GM19035 (cell line): ENCODE data around the gene MIER1.
A peak's percentile ranks its signal among the peaks of the same experiment; 100 is the strongest.

ENCODE experiments used
- ATAC-seq: cut with Tn5 transposase; IDR thresholded peaks from one replicate; pipeline ENCODE4 v1.9.1; 2021; ENCODE audit not compliant: unreplicated experiment

MIER1 gene

DNA sequence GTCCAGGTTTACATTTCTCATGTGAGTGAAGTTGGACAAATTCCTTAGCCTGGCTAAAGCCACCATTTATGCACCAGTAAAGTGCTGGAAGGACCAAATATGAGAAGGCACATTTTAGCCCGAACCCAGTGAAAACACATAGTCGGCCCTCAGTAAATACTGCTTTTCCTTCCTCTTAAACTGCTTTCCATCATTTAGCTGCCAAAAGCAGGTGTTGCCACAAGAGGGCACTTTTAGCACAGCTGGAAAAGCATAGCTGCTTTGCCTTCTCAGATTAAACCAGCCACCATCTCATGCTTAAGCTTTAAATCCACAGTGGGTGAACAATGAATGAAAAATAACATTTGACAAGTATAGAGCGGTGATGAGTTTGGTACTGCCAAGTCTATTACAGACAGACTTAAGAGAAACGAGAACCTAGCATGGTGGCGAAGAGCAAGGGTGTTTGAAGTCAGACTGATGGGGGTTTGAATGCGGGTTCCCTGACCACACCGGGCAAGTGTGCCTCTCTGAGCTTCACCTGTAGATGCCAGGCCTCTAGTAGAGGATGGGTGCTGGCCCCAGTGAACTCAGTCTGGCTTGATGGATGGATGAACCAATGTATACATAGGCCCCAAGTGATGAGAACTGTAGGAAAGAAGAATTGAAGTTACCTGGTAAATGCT, 71.4 kb downstream of the MIER1 start:
- ATAC-seq, result peak; percentile 72

DNA sequence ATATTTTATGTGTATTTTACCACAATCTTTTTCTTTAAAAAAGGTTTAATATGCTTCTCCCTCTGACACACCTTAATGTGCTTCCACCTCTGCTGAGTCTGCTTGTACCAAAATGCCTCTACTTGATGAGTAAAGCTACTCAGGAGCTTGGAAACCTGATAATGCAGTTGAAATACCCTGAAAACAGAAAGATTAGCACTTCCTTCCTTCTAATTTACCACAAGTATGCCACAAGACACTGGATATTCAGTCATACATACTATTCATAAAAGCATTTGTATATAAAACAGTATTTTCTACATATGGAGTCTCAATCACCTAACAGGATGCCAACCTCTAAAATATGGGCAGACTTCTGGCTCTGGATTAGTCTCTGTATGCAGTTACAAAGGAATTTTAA, 74.2 kb downstream of the MIER1 start:
- ATAC-seq, result no peak

DNA sequence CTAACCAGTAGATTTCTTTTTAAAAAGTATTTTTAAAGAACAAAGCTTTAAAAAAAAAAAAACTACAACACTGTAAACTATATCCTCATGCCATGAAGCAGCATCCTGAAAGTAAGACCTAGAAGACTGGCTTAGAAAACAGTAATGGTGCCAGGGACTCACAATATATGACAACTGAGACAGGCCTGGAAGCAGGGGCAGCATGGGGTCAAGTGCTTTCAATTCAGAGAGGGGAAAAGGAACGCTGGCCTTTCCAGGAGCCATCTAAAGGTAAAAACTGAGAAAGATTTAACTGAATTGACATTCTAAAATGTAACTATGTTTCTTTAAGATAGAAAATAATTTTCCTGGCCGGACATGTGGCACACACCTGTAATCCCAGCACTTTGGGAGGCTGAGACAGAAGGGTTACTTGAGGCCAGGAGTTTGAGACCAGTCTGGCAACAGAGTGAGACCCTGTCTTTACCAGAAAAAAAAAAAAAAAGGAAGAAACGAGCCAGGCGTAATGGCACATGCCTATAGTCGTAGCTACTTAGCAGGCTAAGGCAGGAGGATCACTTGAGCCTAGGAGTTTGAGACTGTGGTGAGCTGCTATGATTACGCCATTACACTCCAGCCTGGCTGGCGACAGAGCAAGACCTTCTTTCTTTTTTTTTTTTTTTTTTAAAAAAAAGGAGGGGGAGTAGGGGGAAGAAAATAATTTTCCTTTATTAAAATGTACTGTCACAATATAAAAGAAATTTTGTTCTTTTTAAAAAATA, 75.0 kb downstream of the MIER1 start:
- no peak for ATAC-seq

DNA sequence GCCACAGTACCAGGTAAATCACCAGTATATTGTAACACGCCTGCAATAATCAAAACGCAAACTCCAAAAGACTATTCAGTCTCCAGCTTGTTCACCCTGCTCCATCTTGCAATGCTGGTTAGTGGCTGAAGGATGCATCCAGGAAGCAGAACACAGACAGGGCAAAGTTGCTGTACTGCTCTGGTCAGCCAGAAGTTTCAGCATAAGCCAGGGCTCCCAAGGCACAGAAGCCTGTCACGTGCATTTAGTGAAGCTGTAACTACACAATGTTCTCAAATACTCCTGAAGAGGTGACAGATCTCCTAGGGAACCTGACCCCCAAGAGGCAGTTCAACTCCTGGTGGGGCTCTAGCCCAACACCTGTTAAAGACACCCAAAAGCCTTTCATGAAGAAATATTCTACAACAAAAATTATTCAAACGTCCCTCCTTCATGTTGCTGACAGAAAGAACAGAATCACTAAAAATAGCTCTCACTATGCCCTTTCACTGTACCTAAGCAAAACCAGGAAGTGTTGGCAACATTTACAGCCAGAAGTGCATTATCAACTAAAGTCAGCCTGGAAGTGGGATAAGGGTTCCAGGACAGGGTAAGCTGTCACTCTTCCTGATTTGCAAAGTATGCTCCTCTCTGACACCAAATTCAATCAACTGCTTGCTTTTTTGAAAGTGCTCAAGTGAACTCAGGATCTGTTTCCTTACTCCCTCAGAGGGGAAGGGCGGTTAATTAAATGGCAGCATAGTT, 77.1 kb downstream of the MIER1 start:
- ATAC-seq, result no peak

DNA sequence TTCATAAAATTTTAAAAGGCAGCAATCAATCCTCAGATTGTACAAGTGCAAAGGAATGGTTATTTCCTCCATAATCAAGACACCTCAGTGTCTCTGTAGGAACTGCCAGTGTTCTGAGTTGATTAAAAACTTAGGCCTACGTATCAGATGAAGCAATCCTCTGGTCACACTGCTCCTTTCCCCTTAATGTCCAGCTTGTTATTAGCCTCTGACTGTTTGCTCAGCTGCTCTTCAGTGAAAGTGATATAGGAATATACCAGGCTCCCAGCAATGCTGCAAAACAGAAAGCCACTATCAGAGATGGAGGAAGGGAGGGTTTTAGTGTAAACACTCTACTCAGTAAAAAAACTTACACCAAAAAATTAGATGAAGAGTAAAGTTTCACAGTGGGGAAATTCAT, 79.4 kb downstream of the MIER1 start:
- no peak for ATAC-seq

DNA sequence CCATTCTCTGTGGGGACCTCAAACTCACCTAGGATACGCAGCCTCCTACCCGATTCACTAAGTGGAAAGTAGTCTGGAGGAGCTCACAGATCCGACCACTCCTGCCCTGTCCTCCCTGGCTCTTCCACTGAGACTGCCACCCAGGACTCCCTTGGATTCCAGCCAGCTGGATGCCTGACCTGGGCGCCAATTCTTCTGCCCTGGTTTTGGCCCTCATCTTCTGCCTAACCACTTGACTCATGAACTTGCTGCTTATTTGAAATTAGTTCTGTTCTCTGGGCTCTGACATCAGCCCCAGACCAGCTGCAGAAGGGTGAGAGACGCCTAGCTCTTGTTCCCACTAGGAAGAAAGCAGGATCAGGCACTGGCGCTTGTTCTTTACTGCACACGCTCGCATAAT, 80.3 kb downstream of the MIER1 start:
- ATAC-seq, result no peak

DNA sequence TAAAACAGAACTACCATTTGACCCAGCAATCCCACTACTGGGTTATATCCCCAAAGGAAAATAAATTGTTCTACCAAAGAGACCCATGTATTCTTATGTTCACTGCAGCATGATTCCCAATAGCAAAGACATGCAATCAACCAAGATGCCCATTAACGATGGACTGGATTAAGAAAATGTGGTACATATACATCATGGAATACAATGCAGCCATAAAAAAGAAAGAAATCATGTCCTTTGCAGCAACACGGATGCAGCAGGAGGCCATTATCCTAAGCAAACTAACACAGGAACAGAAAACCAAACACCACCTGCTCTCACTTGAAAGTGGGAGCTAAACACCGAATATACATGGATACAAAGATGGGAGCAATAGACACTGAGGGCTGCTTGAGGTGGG, 85.0 kb downstream of the MIER1 start:
- no peak for ATAC-seq

DNA sequence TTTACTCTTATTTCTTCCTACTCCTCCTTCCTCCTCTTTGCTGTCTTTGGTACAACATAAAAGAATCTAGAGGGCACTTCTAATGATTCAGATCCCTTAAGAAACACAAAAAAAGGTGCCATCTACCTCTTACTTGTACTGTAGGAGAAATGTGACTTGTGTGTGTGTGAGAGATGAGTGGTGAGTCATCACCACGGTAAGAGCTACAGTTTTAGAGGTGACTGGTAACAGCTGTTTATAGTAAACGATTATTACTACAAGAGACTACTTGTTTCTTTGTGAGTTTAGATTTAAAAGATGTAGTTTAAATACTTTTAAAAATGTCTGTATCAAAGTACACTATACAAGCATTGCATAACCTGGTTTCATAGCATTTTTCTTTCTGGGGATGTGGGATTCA, 88.8 kb downstream of the MIER1 start:
- no peak for ATAC-seq

DNA sequence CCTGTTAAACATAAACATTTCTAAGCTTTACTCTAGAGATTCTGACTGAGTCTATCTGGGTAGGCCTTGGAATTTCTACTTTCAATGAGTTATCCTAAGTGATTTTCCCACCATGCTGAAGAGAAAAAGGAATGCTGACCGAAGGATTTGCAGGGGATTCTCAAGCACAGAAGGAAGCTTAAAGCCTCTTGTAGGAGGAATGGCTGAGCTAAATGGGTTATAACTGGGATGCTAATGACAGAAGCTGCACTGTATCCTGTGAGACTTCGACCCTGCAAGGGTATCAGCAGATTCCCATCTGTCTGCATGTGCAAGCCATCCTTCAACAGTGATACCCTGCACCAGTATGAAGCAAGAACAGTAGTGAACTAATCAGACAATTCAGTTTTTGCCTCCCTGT, 93.8 kb downstream of the MIER1 start:
- no peak for ATAC-seq

DNA sequence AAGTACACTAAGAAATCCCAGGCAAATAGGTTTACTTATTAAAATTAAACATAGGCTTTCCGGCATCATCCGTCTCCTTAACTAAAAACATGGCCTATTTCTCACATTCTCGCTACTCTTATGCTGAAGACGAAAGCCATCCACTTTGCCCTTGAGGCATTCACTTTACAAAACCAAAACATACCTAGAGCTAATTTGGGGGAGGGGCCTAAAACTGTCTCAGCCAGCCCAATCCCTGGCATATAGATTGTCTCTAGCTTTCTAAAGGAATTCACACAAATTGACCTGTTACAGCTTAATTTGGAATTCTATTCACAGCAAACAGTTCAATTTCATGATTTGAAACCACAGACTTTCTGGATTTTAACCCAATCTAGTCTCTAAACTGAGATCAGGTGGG, 94.3 kb downstream of the MIER1 start:
- no peak for ATAC-seq

DNA sequence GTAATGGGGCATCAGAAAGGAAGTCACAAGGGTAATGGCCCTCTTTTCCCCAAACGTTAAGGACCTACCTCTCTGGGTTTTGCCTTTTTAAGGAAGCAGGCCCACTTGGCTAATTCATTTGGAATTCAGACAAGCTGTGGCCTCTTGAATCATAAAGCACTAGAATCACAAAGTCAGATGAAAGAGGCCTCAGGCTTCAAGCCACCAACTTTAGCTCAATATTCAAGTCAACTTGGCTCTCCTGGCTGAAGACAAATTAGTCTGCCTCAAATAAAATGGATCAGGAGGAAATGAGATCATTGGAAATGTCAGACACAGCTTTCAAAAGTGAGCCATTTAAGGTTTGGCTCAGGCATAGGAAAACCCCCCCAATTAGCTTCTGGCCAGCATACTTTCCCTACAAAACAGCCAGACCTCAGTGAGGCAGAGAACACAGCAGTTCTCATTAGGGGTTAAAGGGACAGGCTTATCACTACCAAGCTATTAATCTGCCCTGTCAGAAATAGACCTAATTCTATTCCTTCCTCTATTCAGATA, 94.9 kb downstream of the MIER1 start:
- ATAC-seq, result no peak

DNA sequence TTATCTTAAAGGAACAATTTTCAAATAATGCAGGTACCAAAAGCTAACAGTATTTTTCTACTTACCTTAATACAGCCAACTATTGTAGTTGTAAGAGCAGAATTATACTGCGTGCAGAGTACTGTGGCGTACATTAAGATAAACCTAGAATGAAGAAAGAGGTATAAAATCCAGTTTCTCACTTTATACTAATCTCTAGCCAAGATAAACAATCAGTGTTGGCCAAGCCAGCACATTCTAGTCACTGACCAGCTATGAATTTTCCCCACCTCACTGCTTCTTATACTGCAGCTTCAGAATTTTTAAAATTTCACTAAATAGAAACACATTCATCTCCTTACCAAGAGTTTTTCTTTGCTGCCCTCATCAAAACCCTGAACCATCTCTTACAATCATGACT, 95.5 kb downstream of the MIER1 start:
- ATAC-seq, result no peak

DNA sequence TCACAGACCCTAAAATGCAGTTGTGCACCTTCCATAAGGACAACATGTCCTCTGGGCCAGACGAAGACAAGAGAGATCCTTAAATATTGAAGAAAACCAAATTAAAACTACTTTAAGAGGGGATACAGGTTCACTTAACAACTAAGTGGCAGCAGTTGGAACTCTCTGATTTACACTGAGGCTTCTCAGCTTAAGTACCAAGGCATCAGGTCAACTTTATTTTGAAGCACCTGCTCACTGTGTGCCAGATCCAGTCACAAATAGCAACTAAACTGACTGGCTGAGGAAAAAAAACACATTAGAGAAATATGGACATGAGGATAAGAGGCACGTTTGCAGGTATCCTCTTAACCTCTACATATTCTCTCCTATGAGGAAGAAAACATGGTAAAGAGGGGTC, 96.0 kb downstream of the MIER1 start:
- no peak for ATAC-seq

DNA sequence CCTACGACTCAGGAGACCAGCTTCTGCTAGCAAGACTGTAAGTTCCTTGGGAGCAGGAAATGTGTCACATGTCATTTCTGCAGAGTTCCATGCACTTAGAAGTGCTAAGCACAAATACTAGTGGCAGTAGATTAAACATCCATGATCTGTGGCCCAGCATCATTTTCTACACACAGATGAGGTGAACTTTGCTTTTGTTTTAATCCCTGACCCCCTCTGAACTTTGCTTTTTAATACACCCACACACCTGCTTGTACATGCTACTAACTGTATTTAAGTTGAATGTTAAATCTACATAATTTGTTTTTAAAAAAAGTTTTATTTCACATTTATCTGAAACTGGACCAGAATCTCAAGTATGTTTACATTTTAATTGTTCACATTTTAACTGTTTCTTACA, 104.7 kb downstream of the MIER1 start:
- ATAC-seq, result no peak

DNA sequence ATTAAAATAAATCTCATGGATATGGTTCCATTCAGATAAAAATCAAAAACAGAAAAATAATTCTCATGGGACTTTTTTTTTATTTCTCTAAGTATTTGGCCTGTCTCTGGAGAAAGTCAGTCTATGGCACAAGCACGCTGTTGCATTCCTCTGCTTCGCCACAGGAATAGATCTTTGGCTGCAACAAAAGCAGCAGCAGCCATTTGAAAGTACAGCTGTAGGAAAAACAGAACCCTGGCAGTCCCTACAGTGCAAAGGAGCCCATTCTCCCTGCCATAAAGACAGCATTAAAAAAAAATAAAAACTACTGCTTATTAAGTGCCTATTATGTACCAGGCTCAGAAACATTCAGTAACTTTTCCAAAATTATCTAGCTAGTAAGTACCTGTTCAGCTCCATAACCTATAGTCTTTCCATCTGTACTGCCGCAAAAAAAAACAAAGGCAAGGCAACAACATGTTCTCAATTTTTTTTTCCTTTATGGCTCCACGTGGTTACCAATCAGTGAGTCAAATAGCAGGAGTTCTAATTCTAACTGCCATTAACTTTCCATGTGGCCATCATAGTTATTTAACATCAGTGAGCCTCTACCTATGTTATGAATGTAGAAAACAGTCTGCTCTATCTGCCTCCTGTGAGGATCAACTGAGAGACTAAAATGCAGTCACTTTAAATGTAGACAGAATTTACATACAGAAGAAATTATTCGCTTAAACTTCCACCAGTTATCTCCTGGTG, 106.5 kb downstream of the MIER1 start:
- no peak for ATAC-seq

DNA sequence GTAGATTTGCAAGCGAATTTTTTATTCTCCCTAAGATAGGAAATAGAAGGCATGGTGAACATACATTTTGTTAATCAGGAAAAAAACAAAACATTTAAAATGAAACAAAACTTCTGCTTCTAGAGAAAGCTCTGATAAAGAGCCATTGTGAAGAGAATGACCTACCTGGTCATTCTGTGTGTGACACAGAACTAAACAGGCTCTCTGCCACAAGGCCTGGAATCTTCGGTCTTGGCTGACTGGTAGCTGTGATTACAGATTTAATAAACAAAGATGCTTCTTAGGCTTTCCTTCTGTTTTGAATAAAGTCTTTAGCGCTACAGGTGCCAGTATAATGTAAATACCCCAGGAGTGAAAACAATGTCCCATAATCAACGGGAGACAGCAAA, 107.1 kb downstream of the MIER1 start:
- no peak for ATAC-seq
